Activated CD4-positive, CD25-positive, alpha-beta regulatory T cell treated with anti-CD3 and anti-CD28 coated beads, Interleukin-2, amount 50 U/mL, for 16 hours (primary cell): ENCODE results near the gene CTF1.
"Not testable (repeated sequence)": the region's sequence is repeated elsewhere in the genome, so short reads cannot be mapped to it uniquely, and the experiment has no call there.

ENCODE experiments used
- DNase-seq: peaks from one replicate; pipeline ENCODE4 v3.0.0-alpha.2; 2020; ENCODE audit warnings: low read depth, low spot score

The CTF1 gene

GRCh38 chr16:30896261-30896888 is at the start of gene CTF1:
CTF1 (plus strand) TSS chr16:30896614; CDS start chr16:30896644, 30 bp downstream.
- no peak for DNase-seq

- DNase-seq = no peak
Measured at GRCh38 chr16:30846649-30847402, 49.6 kb upstream of the CTF1 start.

GRCh38 chr16:30850246-30850645 is 46.2 kb upstream of the CTF1 start:
- DNase-seq = no peak

GRCh38 chr16:30853758-30854157 is 42.7 kb upstream of the CTF1 start:
- no peak for DNase-seq

GRCh38 chr16:30858111-30858495 is 38.3 kb upstream of the CTF1 start:
- no peak for DNase-seq

- no peak for DNase-seq
Measured at GRCh38 chr16:30858829-30859423, 37.5 kb upstream of the CTF1 start.

- not testable (repeated sequence) for DNase-seq
Measured at GRCh38 chr16:30860729-30861128, 35.7 kb upstream of the CTF1 start.

GRCh38 chr16:30863178-30863577 is 33.2 kb upstream of the CTF1 start:
- DNase-seq = not testable (repeated sequence)

- DNase-seq = no peak
Measured at GRCh38 chr16:30866031-30866430, 30.4 kb upstream of the CTF1 start.

- DNase-seq = no peak
Measured at GRCh38 chr16:30867747-30868146, 28.7 kb upstream of the CTF1 start.

GRCh38 chr16:30870904-30871303 is 25.5 kb upstream of the CTF1 start:
- no peak for DNase-seq

- no peak for DNase-seq
Measured at GRCh38 chr16:30874244-30874820, 22.1 kb upstream of the CTF1 start.

- DNase-seq = peak; percentile 77
Measured at GRCh38 chr16:30874821-30875717, 21.3 kb upstream of the CTF1 start.

- DNase-seq = no peak
Measured at GRCh38 chr16:30875871-30876801, 20.3 kb upstream of the CTF1 start.

- no peak for DNase-seq
Measured at GRCh38 chr16:30876867-30877266, 19.5 kb upstream of the CTF1 start.

- no peak for DNase-seq
Measured at GRCh38 chr16:30882429-30883310, 13.7 kb upstream of the CTF1 start.

GRCh38 chr16:30884760-30885159 is 11.7 kb upstream of the CTF1 start:
- DNase-seq = no peak

GRCh38 chr16:30885196-30885595 is 11.2 kb upstream of the CTF1 start:
- DNase-seq = no peak

GRCh38 chr16:30886145-30886544 is 10.3 kb upstream of the CTF1 start:
- DNase-seq = no peak
